Stimulated activated CD8-positive, alpha-beta memory T cell treated with anti-CD3 and anti-CD28 coated beads, Interleukin-15, amount 100 ng/mL, for 24 hours (primary cell): ENCODE results near the gene PBX1.

ENCODE experiments used
- DNase-seq: peaks from one replicate; pipeline ENCODE4 v3.0.0-alpha.2; 2020; ENCODE audit warnings: low read depth

The PBX1 gene

GRCh38 chr1:164701189-164701761 is 142.3 kb downstream of the PBX1 start:
- no peak for DNase-seq

- no peak for DNase-seq
Measured at GRCh38 chr1:164702216-164702615, 143.2 kb downstream of the PBX1 start.

- no peak for DNase-seq
Measured at GRCh38 chr1:164702664-164703063, 143.7 kb downstream of the PBX1 start.

GRCh38 chr1:164703463-164703862 is 144.5 kb downstream of the PBX1 start:
- no peak for DNase-seq

GRCh38 chr1:164703960-164704411 is 145.0 kb downstream of the PBX1 start:
- DNase-seq, result no peak

GRCh38 chr1:164704954-164705353 is 146.0 kb downstream of the PBX1 start:
- no peak for DNase-seq

GRCh38 chr1:164706606-164706987 is 147.6 kb downstream of the PBX1 start:
- no peak for DNase-seq

- DNase-seq, result no peak
Measured at GRCh38 chr1:164707868-164708331, 148.9 kb downstream of the PBX1 start.

- no peak for DNase-seq
Measured at GRCh38 chr1:164708596-164708995, 149.6 kb downstream of the PBX1 start.

- DNase-seq, result no peak
Measured at GRCh38 chr1:164709126-164709525, 150.1 kb downstream of the PBX1 start.

GRCh38 chr1:164709541-164710278 is 150.7 kb downstream of the PBX1 start:
- DNase-seq, result no peak

GRCh38 chr1:164712131-164713036 is 153.4 kb downstream of the PBX1 start:
- no peak for DNase-seq

- no peak for DNase-seq
Measured at GRCh38 chr1:164713456-164714207, 154.6 kb downstream of the PBX1 start.

- DNase-seq, result no peak
Measured at GRCh38 chr1:164716992-164717703, 158.2 kb downstream of the PBX1 start.

GRCh38 chr1:164718821-164719220 is 159.8 kb downstream of the PBX1 start:
- DNase-seq, result no peak

GRCh38 chr1:164719676-164720439 is 160.9 kb downstream of the PBX1 start:
- DNase-seq, result no peak

- no peak for DNase-seq
Measured at GRCh38 chr1:164720440-164721227, 161.7 kb downstream of the PBX1 start.

GRCh38 chr1:164721228-164721496 is 162.2 kb downstream of the PBX1 start:
- no peak for DNase-seq

GRCh38 chr1:164723296-164723798 is 164.4 kb downstream of the PBX1 start:
- no peak for DNase-seq

GRCh38 chr1:164725401-164725800 is 166.4 kb downstream of the PBX1 start:
- no peak for DNase-seq
